ENCODE results near the gene C9orf85. TPM values are rescaled to one million over a fixed set of nuclear protein-coding genes. Genes with fewer than 3 reads are reported as not detected.

C9orf85 gene
- total RNA-seq, 1 experiment from 2014 or later = 13.2 TPM

- no peaks in the 10 kb centered on the region for H3K36me3 ChIP-seq
- H3K4me3 ChIP-seq = no peak overlapping the region
Observed at GRCh38 chr9:72022841-72023240, 111.4 kb downstream of the C9orf85 start.

More at GRCh38 chr9:72022841-72023240, 111.4 kb downstream of the C9orf85 start:
- H3K4me1 ChIP-seq (replicated peaks) = no peaks in the 10 kb centered on the region
- DNase-seq (ENCODE audit: low read depth in 1 of 2, low spot score in 2 of 2) = no peak
- no peak overlapping the region for H3K27ac ChIP-seq
- no peaks in the 10 kb centered on the region for H3K9me3 ChIP-seq (replicated peaks)
- H3K27me3 ChIP-seq (replicated peaks) = no peaks in the 10 kb centered on the region

Other genes with a start within 250 kb of the C9orf85 start
- gene CEMIP2, start 143.1 kb upstream of the C9orf85 start, total RNA-seq (2014; rRNA removed; shearing (Covaris generic)) = 14.8 and 24.4 TPM in 2 replicates
- gene ABHD17B, start 446 bp upstream of the C9orf85 start, total RNA-seq (2014; rRNA removed; shearing (Covaris generic)) = 11.3 and 13.7 TPM in 2 replicates
- not detected in 2 replicates for gene C9orf57, start 149.0 kb downstream of the C9orf85 start, total RNA-seq (2014; rRNA removed; shearing (Covaris generic))
- gene GDA, start 237.8 kb downstream of the C9orf85 start, total RNA-seq (2014; rRNA removed; shearing (Covaris generic)) = 0.22 and 0.39 TPM in 2 replicates